GM12878 (cell line): ENCODE results near the gene IER2. TPM values are rescaled to one million over a fixed set of nuclear protein-coding genes. Genes with fewer than 3 reads are reported as not detected.

ENCODE experiments used
- E4F1 ChIP-seq: fragments of 450-650 bp; IDR thresholded peaks from 2 replicates; pipeline ENCODE4 v1.6.1; 2018; ENCODE audit warnings: borderline replicate concordance, mild to moderate bottlenecking; ENCODE audit not compliant: partially characterized antibody
- IKZF1 ChIP-seq: fragments of 450-650 bp; conservative IDR thresholded peaks from 2 replicates; pipeline ENCODE4 v1.6.1; 2017; ENCODE audit warnings: antibody characterized with exemption, mild to moderate bottlenecking
- NFIC ChIP-seq: IDR thresholded peaks from 2 replicates; pipeline ENCODE4 v1.6.1; 2012; ENCODE audit warnings: low read depth, mild to moderate bottlenecking, inconsistent platforms, low read length, moderate library complexity
- SPI1 ChIP-seq: IDR thresholded peaks from 2 replicates; pipeline ENCODE4 v1.6.1; 2011; ENCODE audit warnings: low read depth, mild to moderate bottlenecking, low read length, moderate library complexity, borderline replicate concordance; ENCODE audit not compliant: insufficient read depth
- polyA plus RNA-seq, 11 experiments: library from polyadenylated mRNA; depleted of rRNA in 4 of 11; unstranded in 6 of 11; stranded (reverse) in 5 of 11; fragments of >200 nt; fragmentation: Nextera tagmentation in 4 of 11; fragmentation: Illumina TruSeq in 1 of 11; extraction: Ambion mirVana in 4 of 11; extraction: Trizol in 1 of 11; gene quantifications; 1 replicate in 1 of 11; 2 replicates in 10 of 11; pipeline versions ENCODE4 v1.2.1 to v1.2.3, GENCODE V29; 2011 to 2016; ENCODE audit warnings: inconsistent platforms in 2 of 11, missing spikeins in 2 of 11, low read depth in 1 of 11
- total RNA-seq, 4 experiments: library from RNA; depleted of rRNA in 3 of 4; stranded (reverse); fragments of >200 nt in 3 of 4; fragmentation: Illumina TruSeq in 1 of 4; extraction: Trizol in 1 of 4; gene quantifications; 2 replicates each; pipeline versions ENCODE4 v1.2.1 to v1.2.3, GENCODE V29; 2013 to 2021
- TF ChIP-seq, protein P1 (sequence below): IDR thresholded peaks from 2 replicates; pipeline ENCODE4 v1.6.1; 2012; ENCODE audit warnings: improper control_type of control experiment, low read depth, low read length; ENCODE audit not compliant: insufficient replicate concordance

IER2 gene
- total and polyA plus RNA-seq, 10 of the 15 experiments (the other 5 are each of a cell fraction or from before 2014, with no cell fraction given) = 2.8 to 94.5 (median 24.9) TPM

- TF ChIP-seq E4F1 (peak; percentile 52), NFIC (no peak), SPI1 (peak; percentile 51; the same call in 1 of the 2 replicates), IKZF1 (peak; percentile 81)
- TF ChIP-seq, protein P1, sequence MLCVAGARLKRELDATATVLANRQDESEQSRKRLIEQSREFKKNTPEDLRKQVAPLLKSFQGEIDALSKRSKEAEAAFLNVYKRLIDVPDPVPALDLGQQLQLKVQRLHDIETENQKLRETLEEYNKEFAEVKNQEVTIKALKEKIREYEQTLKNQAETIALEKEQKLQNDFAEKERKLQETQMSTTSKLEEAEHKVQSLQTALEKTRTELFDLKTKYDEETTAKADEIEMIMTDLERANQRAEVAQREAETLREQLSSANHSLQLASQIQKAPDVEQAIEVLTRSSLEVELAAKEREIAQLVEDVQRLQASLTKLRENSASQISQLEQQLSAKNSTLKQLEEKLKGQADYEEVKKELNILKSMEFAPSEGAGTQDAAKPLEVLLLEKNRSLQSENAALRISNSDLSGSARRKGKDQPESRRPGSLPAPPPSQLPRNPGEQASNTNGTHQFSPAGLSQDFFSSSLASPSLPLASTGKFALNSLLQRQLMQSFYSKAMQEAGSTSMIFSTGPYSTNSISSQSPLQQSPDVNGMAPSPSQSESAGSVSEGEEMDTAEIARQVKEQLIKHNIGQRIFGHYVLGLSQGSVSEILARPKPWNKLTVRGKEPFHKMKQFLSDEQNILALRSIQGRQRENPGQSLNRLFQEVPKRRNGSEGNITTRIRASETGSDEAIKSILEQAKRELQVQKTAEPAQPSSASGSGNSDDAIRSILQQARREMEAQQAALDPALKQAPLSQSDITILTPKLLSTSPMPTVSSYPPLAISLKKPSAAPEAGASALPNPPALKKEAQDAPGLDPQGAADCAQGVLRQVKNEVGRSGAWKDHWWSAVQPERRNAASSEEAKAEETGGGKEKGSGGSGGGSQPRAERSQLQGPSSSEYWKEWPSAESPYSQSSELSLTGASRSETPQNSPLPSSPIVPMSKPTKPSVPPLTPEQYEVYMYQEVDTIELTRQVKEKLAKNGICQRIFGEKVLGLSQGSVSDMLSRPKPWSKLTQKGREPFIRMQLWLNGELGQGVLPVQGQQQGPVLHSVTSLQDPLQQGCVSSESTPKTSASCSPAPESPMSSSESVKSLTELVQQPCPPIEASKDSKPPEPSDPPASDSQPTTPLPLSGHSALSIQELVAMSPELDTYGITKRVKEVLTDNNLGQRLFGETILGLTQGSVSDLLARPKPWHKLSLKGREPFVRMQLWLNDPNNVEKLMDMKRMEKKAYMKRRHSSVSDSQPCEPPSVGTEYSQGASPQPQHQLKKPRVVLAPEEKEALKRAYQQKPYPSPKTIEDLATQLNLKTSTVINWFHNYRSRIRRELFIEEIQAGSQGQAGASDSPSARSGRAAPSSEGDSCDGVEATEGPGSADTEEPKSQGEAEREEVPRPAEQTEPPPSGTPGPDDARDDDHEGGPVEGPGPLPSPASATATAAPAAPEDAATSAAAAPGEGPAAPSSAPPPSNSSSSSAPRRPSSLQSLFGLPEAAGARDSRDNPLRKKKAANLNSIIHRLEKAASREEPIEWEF = no peak
These were observed 14.3 kb downstream of the IER2 start (continued) for GRCh38 chr19:13164343-13165161.
